CD4-positive, alpha-beta T cell treated with Interleukin-10 for 1 hour (primary cell): Measurements from ENCODE around the gene IFI35.
"Not testable (repeated sequence)": the region's sequence is repeated elsewhere in the genome, so short reads cannot be mapped to it uniquely, and the experiment has no call there.

Source experiments
- DNase-seq: peaks from one replicate; pipeline ENCODE4 v3.0.0-alpha.2; 2020

The IFI35 gene

GRCh38 chr17:43006639-43007551 lies at the start of gene IFI35:
Gene IFI35 (plus strand): TSS chr17:43006784. CDS start chr17:43006948, 164 bp downstream.
- DNase-seq, result peak; percentile 89

DNA sequence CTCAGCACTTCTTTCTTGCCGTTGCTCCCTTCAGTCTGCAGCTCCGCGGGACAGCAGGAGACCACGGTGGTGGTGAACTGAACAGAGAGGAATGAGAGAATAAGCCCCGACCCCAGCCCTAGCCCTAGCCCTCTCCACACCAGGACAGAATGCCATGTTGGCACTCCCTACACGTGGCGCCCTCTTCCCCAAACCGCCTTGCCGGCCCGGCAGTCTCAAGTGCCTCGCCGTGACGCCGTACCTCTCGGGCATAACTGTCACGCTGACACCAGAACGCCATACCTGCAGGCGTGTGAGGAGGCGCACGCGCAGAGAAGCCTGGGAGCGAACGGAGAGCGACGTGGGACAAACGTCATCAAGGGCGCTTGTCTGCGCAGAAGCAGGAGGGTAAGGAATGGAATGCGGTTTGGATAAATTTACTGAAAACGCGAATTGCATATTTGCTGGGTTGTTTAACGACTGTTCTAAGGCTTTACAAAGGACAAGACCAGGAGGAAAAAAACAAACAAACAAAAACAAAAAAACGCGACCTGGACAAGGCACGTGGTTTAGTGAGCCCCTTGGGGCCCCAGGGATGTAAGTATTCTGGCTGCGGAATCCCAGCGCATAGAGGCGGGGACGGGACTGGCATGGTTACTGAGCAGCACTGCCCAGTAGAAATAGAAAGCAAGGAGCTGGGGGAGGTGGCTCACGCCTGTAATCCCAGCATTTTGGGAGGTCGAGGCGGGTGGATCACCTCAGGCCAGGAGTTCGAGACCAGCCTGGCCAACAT lies 42.2 kb upstream of the IFI35 start, which contains the start of gene AARSD1:
Gene AARSD1, minus strand, starts transcription at position 294 of the 772 bp plus-strand sequence. Its CDS starts 14 bp downstream, at position 280.
- DNase-seq, result peak; percentile 93

DNA sequence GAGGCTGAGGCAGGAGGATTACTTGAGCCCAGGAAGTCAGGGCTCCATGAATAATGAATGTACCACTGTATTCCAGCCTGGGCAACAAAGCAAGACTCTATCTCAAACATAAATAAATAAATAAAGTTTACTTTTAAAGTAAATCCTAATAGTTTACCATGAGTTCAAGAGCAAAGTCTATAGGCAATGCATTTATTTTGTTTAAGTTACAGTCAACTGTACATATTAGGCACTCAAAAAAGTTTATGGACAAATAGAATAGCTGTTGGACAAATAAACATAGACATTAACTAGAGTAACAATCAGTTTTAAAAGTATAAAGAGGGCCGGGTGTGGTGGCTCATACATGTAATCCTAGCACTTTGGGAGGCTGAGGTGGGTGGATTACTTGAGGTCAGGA lies 38.7 kb upstream of the IFI35 start:
- no peak for DNase-seq

GRCh38 chr17:42969001-42969581 lies 37.5 kb upstream of the IFI35 start:
- DNase-seq, result no peak

DNA sequence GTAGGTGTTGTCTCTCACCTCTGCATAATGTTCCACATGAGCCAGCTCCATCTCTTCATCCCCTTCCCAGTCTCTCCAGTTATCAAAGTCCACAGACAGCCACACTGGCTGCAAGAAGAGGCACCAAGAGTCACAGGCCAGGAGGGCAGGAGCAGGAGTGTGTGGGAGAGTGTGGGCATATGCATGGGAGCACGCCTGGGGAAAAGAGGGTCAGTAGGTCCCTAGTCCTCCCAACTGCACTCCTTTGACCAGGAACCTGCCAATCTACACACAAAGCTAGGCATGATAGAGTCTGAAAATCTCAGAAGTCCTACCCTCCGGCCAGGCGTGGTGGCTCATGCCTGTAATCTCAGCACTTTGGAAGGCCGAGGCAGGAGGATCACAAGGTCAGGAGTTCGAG lies 35.0 kb upstream of the IFI35 start:
- no peak for DNase-seq

- not testable (repeated sequence) for DNase-seq
Observed at GRCh38 chr17:42973323-42973722, 33.3 kb upstream of the IFI35 start.

GRCh38 chr17:42975265-42975664 lies 31.3 kb upstream of the IFI35 start:
- no peak for DNase-seq

- DNase-seq, result not testable (repeated sequence)
Observed at GRCh38 chr17:42975701-42976100, 30.9 kb upstream of the IFI35 start.

DNA sequence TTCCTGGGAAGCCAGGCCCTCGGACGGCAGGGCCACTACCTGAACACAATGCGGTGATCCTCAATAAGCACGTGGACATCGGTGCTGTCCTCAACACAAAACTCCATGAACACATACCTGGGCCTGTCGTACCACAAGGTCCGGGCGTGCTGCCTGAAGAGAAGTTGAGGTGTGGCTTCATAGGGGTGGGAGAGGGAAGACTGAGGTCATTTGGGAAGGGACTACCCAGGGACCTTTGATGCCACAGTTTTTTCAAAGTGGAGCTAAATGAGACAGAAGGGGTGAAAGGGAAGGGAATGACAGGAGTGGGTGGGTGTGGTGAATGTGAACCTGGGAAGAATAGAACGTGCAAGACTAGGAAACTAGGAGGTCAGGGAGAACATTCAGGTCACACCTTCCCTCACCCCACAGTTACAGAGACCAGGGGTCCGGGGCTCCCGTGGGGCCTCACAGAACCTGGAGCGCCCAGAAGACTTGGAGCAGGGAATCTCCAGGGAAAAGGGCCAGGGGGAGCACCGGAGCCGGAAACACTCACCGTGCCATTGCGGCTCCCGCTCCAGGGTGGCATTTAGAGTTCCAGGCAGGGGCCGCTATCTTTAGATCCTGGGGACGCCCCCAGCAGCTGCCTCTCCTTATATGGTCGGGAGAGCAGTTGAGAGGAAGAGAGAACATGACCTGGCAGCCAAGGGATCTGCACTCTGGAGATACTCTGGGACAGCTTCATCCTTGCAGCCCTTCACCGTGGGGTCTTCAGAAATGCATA lies 26.9 kb upstream of the IFI35 start, which contains the start of gene PTGES3L:
Gene PTGES3L, minus strand, starts transcription at position 570 of the 763 bp plus-strand sequence. Its CDS starts 27 bp downstream, at position 543.
- peak; percentile 31 for DNase-seq

DNA sequence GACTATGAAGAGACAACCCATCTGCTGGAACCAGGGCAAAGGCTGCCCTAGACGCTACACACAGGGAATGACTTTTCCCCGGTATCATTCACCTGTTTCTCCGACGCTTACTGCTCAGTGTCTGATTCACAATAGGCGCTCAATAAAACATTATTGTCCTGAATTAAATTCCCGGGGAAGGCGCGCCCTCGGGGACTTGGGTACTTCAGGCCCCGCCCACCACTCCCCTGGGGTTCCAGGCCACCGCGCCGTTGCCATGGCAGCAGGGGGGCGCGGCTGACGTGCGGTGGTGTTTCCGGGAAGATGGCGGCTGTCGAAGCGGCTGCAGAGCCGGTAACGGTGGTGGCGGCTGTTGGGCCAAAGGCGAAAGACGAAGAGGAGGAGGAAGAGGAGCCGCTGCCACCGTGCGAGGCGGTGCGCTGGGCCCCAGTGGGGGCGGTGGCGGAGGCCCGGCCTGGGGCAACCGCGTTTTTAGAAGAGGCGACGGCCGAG lies 26.3 kb upstream of the IFI35 start, which contains the start of gene RUNDC1:
Gene RUNDC1, plus strand, starts transcription at position 292 of the 492 bp plus-strand sequence. Its CDS starts 12 bp downstream, at position 304.
- peak; percentile 91 for DNase-seq

- DNase-seq, result peak; percentile 56
Observed at GRCh38 chr17:42980766-42981397, 25.7 kb upstream of the IFI35 start.

- no peak for DNase-seq
Observed at GRCh38 chr17:42982266-42982665, 24.3 kb upstream of the IFI35 start.

DNA sequence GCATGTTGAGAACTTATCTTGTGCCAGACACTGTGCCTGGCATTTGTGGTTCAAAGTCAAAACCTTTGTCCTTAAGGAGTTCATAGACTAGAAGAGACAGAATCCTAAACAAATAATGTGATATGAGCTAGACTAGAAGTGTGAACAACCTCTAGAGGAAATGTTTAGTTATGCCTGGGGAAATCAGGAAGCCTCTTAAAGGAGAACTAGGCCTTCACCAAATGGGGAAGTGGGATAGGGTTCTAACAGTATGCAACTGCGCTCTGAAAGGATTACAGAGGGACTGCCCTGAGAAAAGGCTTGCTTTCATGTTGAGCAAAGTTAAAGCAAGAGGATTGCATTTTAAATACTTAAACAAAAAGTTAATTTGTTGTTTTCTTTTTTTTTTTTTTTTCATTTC lies 21.4 kb upstream of the IFI35 start:
- no peak for DNase-seq

- no peak for DNase-seq
Observed at GRCh38 chr17:42989141-42989540, 17.4 kb upstream of the IFI35 start.

DNA sequence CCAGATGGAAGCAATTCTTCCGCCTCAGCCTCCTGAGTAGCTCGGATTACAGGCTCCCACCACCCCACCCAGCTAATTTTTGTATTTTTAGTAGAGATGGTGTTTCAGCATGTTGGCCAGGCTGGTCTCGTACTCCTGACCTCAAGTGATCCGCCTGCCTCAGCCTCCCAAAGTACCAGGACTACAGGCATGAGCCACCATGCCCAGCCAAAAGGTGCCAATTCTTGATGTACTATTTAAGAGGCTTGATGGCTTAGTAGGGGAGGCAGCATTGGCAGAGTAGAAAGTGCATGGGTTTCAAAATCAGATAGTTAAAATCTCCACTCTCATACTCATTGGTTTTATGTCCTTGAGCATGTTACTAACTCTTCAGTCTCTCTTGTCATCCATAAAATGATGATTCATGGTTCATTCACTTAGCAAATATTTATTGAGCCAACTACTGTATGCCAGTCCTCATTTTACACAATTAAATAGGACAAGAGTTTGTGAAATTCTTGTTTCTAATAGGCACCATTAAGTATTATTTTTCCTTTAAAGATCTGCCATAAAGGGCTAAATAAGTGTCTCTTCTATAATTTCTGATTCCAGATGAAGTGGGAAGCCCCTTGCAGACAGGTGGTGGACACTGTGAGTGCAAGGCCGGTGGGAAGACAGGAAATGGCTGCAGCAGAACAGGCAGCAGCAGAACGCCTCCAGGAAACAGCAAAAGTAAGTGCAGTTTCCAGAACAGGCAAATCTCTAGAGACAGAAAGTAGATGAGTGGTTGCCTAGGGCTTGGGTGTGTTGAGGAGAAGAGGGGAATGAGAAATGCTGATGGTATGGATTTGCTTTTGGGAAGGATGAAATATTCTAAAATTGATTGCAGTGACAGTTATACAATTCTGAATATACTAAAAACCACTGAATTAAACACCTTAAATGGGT lies 16.6 kb upstream of the IFI35 start:
- no peak for DNase-seq

- DNase-seq, result no peak
Observed at GRCh38 chr17:42991471-42991870, 15.1 kb upstream of the IFI35 start.

DNA sequence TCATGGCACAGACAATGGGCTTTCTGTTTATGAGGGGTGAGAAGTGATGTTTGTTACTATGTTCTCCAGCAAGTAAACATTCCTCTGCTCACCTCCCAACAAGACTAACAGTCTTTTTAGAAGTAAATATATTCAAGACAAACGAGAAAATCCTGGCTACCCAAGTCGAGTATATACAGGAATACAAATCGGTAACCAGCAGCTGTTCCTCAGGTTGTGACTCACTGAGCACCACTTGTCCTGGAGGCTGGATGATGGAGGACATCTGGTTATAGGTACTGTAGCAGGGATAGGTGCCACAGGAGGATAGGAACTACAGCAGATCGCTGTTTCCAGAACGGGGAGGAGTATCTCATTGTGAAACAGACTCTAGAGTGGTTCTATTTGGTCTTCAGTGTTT lies 13.7 kb upstream of the IFI35 start:
- DNase-seq, result no peak

GRCh38 chr17:42993913-42994312 lies 12.7 kb upstream of the IFI35 start:
- DNase-seq, result not testable (repeated sequence)

DNA sequence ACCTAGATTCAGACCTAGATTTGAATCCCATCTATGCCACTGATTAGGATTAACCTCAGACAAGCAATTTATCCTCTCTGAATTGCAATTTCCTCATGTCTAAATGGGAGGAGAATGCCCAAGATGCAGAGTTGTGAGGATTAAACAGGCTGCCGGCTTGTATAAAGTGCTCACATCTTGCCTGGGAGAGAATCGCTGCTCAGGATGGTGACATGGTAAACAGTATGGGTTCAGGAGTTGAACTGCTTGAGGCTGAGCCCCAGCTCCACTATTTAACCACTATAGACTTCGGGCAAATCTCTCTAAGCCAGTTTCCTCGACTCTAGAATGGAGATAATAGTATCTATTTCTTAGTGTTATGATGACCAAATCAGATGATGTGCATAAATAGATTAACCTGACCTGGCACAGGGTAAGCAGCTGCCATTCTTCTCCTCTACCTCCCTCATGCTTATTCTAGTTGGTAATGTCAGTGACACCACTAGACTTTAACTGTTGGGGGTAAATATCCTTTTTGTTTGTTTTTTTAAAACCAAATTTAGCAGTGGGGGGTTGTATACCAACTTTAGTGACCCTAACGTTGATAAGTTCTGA lies 9.1 kb upstream of the IFI35 start:
- no peak for DNase-seq
